NCI-H345 (cell line): ENCODE data around the gene SOX6.

Experiments used
- DNase-seq: peaks from one replicate; lab custom pipeline; 2025; lab: John Stamatoyannopoulos, UW

The SOX6 gene

GRCh38 chr11:15991215-15991614 is 365.1 kb downstream of the SOX6 start:
- DNase-seq, result no peak

- no peak for DNase-seq
These were observed 366.7 kb downstream of the SOX6 start for GRCh38 chr11:15989685-15990084.

- no peak for DNase-seq
These were observed 367.6 kb downstream of the SOX6 start for GRCh38 chr11:15988693-15989231.

GRCh38 chr11:15988016-15988550 is 368.3 kb downstream of the SOX6 start:
- no peak for DNase-seq

GRCh38 chr11:15987046-15987445 is 369.3 kb downstream of the SOX6 start:
- no peak for DNase-seq

- no peak for DNase-seq
These were observed 370.5 kb downstream of the SOX6 start for GRCh38 chr11:15985860-15986139.

- no peak for DNase-seq
These were observed 371.1 kb downstream of the SOX6 start for GRCh38 chr11:15985127-15985859.

GRCh38 chr11:15981292-15981691 is 375.1 kb downstream of the SOX6 start:
- no peak for DNase-seq

- DNase-seq, result no peak
These were observed 379.2 kb downstream of the SOX6 start for GRCh38 chr11:15977116-15977515.

GRCh38 chr11:15976433-15977045 is 379.8 kb downstream of the SOX6 start:
- DNase-seq, result no peak

GRCh38 chr11:15975742-15976141 is 380.6 kb downstream of the SOX6 start:
- DNase-seq, result no peak

- DNase-seq, result no peak
These were observed 383.5 kb downstream of the SOX6 start for GRCh38 chr11:15972838-15973237.

- no peak for DNase-seq
These were observed 385.2 kb downstream of the SOX6 start for GRCh38 chr11:15971215-15971546.

GRCh38 chr11:15970506-15971214 is 385.7 kb downstream of the SOX6 start:
- DNase-seq, result no peak

GRCh38 chr11:15969701-15970329 is 386.5 kb downstream of the SOX6 start:
- no peak for DNase-seq

- DNase-seq, result peak; percentile 34
These were observed 387.1 kb downstream of the SOX6 start for GRCh38 chr11:15969281-15969680.

- peak; percentile 9 for DNase-seq
These were observed 387.8 kb downstream of the SOX6 start for GRCh38 chr11:15968461-15969130.

- no peak for DNase-seq
These were observed 388.4 kb downstream of the SOX6 start for GRCh38 chr11:15967966-15968365.

- peak; percentile 19 for DNase-seq
These were observed 389.2 kb downstream of the SOX6 start for GRCh38 chr11:15967166-15967565.

GRCh38 chr11:15965562-15966250 is 390.6 kb downstream of the SOX6 start:
- no peak for DNase-seq

- DNase-seq, result no peak
These were observed 393.1 kb downstream of the SOX6 start for GRCh38 chr11:15963266-15963665.
